Measurements from ENCODE around the gene DIS3L2. TPM values are rescaled to one million over a fixed set of nuclear protein-coding genes. Genes with fewer than 3 reads are reported as not detected.
"Not testable (repeated sequence)": the region's sequence is repeated elsewhere in the genome, so short reads cannot be mapped to it uniquely, and the experiment has no call there.

DIS3L2 gene
- total RNA-seq, 6 experiments from 2014 or later, result 18.2 to 23.6 (median 21.6) TPM

GRCh38 chr2:232354069-232354468 is 392.6 kb downstream of the DIS3L2 start:
- Mint-ChIP-seq H3K4me3 (no peak overlapping the region), H3K27ac (no peak overlapping the region), H3K36me3 (ENCODE audit: low read depth) (no peaks in the 10 kb centered on the region; the same call in 1 of the 2 replicates), H3K27me3 (ENCODE audit: insufficient read depth) (peaks cover 27% of the 10 kb centered on the region), H3K9me3 (peaks cover 4% of the 10 kb centered on the region; the same call in 1 of the 2 replicates), H3K4me1 (ENCODE audit: low read depth) (no peaks in the 10 kb centered on the region)
- no peak for TF ChIP-seq CTCF (IDR thresholded peaks at IDR 0.05)
- no peak for DNase-seq

DNA sequence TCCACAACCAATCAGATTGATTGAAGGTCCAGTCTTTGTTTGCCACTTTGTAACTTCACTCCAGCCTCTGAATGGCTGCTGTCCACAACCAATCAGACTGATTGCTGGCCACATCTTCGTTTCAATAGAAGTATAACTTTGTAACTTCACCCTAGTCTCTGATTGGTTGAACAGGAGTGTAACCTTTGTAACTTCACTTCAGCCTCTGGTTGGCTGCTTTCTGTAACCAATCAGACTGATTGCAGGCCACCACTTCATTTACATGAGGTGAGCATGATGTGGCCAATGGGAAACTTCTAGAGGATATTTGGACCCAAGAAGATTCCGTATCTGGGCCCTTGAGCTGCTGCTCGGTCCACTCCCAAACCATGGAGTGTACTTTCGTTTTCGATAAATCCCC is 400.1 kb downstream of the DIS3L2 start:
- peak overlapping the region; percentile 69; the same call in 1 of the 2 replicates for H3K4me3 Mint-ChIP-seq
- peaks cover 16% of the 10 kb centered on the region for H3K4me1 Mint-ChIP-seq (ENCODE audit: low read depth)
- H3K27me3 Mint-ChIP-seq (ENCODE audit: insufficient read depth), result peaks cover 8% of the 10 kb centered on the region
- DNase-seq, result no peak
- H3K27ac Mint-ChIP-seq, result no peak overlapping the region
- H3K9me3 Mint-ChIP-seq, result peaks cover under 1% of the 10 kb centered on the region
- H3K36me3 Mint-ChIP-seq (ENCODE audit: low read depth), result no peaks in the 10 kb centered on the region; the same call in 1 of the 2 replicates
- TF ChIP-seq CTCF (IDR thresholded peaks at IDR 0.05), result no peak

- no peak for DNase-seq
- H3K27ac Mint-ChIP-seq, result no peak overlapping the region
- TF ChIP-seq CTCF (IDR thresholded peaks at IDR 0.05), result no peak
- H3K36me3 Mint-ChIP-seq (ENCODE audit: low read depth), result no peaks in the 10 kb centered on the region
- no peaks in the 10 kb centered on the region; the same call in 1 of the 2 replicates for H3K9me3 Mint-ChIP-seq
- H3K4me3 Mint-ChIP-seq, result peak overlapping the region; percentile 69; the same call in 1 of the 2 replicates
- peaks cover 8% of the 10 kb centered on the region for H3K27me3 Mint-ChIP-seq (ENCODE audit: insufficient read depth)
- H3K4me1 Mint-ChIP-seq (ENCODE audit: low read depth), result peaks cover 16% of the 10 kb centered on the region
Measured at GRCh38 chr2:232362174-232362900, 400.8 kb downstream of the DIS3L2 start.

GRCh38 chr2:232363064-232363783 is 401.7 kb downstream of the DIS3L2 start:
- DNase-seq; H3K9me3 Mint-ChIP-seq; H3K27me3 Mint-ChIP-seq (ENCODE audit: insufficient read depth); H3K36me3 Mint-ChIP-seq (ENCODE audit: low read depth); H3K27ac Mint-ChIP-seq: not testable (repeated sequence)
- Mint-ChIP-seq H3K4me3 (peak overlapping the region; percentile 60; the same call in 1 of the 2 replicates), H3K4me1 (ENCODE audit: low read depth) (peaks cover 16% of the 10 kb centered on the region)

DNA sequence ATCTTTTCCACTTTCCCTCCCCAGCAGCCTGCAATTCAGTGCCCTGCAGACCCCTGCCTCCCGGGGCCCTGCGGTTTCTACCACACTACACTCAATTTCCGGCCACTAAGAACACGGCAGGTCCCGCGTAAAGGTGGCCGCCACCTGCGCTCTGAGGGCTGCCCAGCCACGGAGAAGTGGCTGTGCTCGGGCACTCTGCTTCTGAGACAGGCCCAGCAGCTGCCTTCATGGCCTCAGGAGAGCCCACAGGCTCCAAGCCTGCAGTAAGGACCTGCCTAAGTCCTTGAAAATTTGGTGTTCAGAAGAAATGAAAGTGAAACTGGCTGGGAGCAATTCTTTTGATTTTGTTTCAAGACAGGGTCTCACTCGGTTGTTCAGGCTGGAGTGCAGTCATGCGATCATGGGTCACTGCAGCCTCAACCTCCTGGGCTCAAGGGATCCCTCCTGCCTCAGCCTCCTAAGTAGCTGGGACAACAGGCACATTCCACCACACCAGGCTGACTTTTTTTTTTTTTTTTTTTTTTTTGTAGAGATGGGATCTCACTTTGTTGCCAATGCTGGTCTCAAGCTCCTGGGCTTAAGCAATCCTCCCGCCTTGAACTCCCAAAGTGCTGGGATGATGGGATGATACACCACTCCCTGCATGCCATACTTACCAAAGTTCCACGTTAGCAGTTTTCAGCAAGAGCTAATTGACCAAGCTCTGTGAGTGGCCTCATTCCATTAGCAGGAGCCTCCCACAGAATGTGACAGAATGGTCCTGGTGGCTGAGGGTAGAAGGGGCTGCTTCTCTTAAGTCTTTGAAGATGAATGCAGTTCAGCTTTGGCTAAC is 402.5 kb downstream of the DIS3L2 start:
- H3K4me3 Mint-ChIP-seq, result peak overlapping the region; percentile 60
- H3K36me3 Mint-ChIP-seq (ENCODE audit: low read depth), result no peaks in the 10 kb centered on the region
- no peaks in the 10 kb centered on the region; the same call in 1 of the 2 replicates for H3K9me3 Mint-ChIP-seq
- peaks cover 16% of the 10 kb centered on the region for H3K4me1 Mint-ChIP-seq (ENCODE audit: low read depth)
- peaks cover 7% of the 10 kb centered on the region for H3K27me3 Mint-ChIP-seq (ENCODE audit: insufficient read depth)
- H3K27ac Mint-ChIP-seq, result no peak overlapping the region
- no peak for DNase-seq
- TF ChIP-seq CTCF (IDR thresholded peaks at IDR 0.05), result no peak

DNA sequence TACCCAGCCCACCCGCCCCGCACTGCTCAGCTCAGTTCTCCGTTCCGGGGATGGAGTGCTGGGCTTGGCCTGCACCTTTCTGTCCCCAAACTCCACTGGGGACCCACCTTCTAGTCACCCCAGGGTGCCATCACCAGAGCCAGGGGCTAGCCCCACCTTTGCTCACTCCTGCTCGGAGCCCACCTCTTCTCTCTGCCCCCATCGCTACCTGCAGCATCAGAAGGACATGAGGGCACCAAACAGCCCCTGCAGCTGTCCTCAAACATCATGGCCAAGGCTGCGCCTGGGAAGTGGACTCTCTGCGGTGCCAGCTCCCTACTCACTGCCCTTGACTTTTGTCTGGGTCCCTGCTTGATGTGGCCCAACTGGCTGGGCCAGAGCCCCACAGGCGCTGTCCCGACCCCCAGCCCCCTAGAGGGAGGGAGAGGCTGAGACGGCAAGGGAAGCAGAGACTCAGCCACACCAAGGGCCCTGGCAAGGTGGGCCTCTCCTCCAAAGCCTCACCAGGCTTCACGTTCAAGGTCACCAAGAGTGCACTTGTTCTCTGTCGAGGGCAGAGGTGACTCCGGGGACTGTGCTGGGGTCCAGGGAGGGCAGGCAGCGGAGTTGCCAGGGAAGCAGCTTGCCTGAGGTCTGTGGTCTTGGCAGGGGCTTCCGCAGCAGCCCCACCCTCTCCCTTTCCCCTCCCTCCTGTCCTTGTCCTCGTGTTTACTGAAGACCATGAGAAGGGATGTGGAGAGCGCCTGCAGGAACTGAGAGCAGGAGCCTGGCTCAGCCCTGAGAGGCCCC is 403.5 kb downstream of the DIS3L2 start:
- peaks cover 16% of the 10 kb centered on the region for H3K4me1 Mint-ChIP-seq (ENCODE audit: low read depth)
- not testable (repeated sequence) for H3K4me3 Mint-ChIP-seq; H3K36me3 Mint-ChIP-seq (ENCODE audit: low read depth); H3K9me3 Mint-ChIP-seq; DNase-seq; H3K27me3 Mint-ChIP-seq (ENCODE audit: insufficient read depth); H3K27ac Mint-ChIP-seq
